B cell (primary cell): Measurements from ENCODE around the gene ITSN2.

Experiments used
- EZH2 ChIP-seq: IDR thresholded peaks from 2 replicates; pipeline ENCODE4 v1.6.1; 2012; ENCODE audit warnings: borderline replicate concordance, low read depth, mild to moderate bottlenecking, moderate library complexity, low read length; ENCODE audit not compliant: insufficient read depth, poor library complexity, severe bottlenecking
- TF ChIP-seq, protein P1 (sequence below): fragments of 200-600 bp; IDR thresholded peaks from one replicate; pipeline ENCODE4 v1.8.0; 2022; ENCODE audit warnings: antibody characterized with exemption, mild to moderate bottlenecking

DNA sequence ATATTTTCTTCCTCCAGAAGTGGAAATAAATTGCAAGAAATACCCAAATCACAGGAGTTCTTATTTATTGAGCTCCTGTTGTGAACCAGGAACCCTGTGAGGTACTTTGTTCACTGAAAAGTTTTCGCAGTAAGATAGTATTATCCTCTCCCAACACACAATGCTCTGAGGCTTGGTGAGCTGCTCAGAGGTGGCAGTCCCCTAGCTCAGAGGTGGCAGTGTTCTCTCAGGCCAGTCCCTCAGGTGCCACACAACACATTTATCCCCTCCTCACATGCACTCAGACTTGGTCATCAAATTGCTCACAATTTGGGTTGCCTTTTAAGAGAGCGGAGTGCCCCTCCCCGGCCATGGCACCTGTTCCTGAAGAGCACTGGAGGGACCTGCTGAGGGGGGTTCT lies 159.5 kb downstream of the ITSN2 start:
- TF ChIP-seq, protein P1, sequence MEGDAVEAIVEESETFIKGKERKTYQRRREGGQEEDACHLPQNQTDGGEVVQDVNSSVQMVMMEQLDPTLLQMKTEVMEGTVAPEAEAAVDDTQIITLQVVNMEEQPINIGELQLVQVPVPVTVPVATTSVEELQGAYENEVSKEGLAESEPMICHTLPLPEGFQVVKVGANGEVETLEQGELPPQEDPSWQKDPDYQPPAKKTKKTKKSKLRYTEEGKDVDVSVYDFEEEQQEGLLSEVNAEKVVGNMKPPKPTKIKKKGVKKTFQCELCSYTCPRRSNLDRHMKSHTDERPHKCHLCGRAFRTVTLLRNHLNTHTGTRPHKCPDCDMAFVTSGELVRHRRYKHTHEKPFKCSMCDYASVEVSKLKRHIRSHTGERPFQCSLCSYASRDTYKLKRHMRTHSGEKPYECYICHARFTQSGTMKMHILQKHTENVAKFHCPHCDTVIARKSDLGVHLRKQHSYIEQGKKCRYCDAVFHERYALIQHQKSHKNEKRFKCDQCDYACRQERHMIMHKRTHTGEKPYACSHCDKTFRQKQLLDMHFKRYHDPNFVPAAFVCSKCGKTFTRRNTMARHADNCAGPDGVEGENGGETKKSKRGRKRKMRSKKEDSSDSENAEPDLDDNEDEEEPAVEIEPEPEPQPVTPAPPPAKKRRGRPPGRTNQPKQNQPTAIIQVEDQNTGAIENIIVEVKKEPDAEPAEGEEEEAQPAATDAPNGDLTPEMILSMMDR: no peak
- no peak for TF ChIP-seq EZH2
